ENCODE data around the gene CDH22. TPM values are rescaled to one million over a fixed set of nuclear protein-coding genes. Genes with fewer than 3 reads are reported as not detected.

The CDH22 gene
- total RNA-seq, 4 donors from 2014 or later = 0.26 to 1.2 (median 0.35) TPM

- in situ Hi-C loops (cut with MboI; ENCODE audit: low sequenced_read_pairs in 4 of 4) (no loop called here), intact Hi-C loops (cut with DNase I; ENCODE audit: low total_unique reads) (no loop called here)
- DNase-seq = peak; percentile 61 to 79
- Histone ChIP-seq H3K36me3 (no peaks in the 10 kb centered on the region), H3K4me1 (peaks cover 24 to 42% of the 10 kb centered on the region in 2 donors), H3K27me3 (peaks cover 0 to 3% (median 0%) of the 10 kb centered on the region in 3 donors), H3K27ac (peak overlapping the region; percentile 85 to 95 (median 94)), H3K9me3 (no peaks in the 10 kb centered on the region), H3K4me3 (no peak overlapping the region)
- TF ChIP-seq, protein P1, sequence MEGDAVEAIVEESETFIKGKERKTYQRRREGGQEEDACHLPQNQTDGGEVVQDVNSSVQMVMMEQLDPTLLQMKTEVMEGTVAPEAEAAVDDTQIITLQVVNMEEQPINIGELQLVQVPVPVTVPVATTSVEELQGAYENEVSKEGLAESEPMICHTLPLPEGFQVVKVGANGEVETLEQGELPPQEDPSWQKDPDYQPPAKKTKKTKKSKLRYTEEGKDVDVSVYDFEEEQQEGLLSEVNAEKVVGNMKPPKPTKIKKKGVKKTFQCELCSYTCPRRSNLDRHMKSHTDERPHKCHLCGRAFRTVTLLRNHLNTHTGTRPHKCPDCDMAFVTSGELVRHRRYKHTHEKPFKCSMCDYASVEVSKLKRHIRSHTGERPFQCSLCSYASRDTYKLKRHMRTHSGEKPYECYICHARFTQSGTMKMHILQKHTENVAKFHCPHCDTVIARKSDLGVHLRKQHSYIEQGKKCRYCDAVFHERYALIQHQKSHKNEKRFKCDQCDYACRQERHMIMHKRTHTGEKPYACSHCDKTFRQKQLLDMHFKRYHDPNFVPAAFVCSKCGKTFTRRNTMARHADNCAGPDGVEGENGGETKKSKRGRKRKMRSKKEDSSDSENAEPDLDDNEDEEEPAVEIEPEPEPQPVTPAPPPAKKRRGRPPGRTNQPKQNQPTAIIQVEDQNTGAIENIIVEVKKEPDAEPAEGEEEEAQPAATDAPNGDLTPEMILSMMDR (IDR thresholded peaks at IDR 0.05 in 4 of 5, conservative IDR thresholded peaks at IDR 0.05 in 1 of 5) = no peak
- TF ChIP-seq POLR2A (IDR thresholded peaks at IDR 0.05) = no peak
- peak; percentile 63 to 75 for ATAC-seq
Observed at GRCh38 chr20:46221256-46221833, 87.0 kb downstream of the CDH22 start.

DNA sequence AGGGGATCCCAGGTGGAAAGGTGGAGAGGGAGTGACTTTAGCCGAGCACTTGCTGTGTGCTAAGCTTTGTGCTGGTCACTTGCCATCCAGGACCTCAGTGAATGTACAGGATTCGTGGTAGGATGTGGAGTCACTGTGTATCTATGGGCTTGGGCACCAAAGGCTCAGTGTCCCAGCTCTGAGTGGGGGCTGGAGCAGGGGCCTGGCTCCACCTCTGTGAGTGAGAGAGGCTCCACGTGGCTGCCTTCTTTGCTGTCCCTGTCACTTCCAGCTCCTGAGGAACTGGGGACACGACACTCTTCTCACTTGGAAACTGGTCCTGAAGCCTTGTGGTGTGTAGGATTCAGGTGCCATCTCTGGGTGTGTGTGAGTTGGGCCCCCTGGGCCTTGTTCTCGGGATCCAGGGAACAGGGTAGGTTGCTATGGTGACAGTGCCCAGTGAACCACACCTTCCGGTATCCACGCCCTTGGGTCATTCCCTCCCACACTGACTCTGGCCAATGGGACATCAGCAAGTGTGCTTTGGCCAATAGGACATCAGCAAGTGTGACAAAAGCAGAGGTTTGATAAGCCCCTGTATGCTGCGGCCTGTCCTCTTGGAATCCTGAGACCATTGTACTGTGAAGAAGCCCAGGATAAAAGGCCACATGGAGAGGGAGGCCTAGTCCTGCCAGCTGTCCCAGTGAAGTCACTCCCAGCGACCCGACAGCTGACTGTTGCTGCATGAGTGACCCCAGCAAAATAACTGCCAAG, 87.7 kb downstream of the CDH22 start:
- peak overlapping the region; percentile 85 to 95 (median 94) for H3K27ac ChIP-seq
- TF ChIP-seq POLR2A (IDR thresholded peaks at IDR 0.05) = no peak
- peak; percentile 21 to 42 for ATAC-seq
- H3K4me3 ChIP-seq = no peak overlapping the region
- H3K27me3 ChIP-seq = no peaks in the 10 kb centered on the region
- H3K4me1 ChIP-seq = peaks cover 31 to 49% of the 10 kb centered on the region in 2 donors
- intact Hi-C loops (cut with DNase I; ENCODE audit: low total_unique reads) (no loop called here), in situ Hi-C loops (cut with MboI; ENCODE audit: low sequenced_read_pairs in 4 of 4) (no loop called here)
- H3K9me3 ChIP-seq = no peaks in the 10 kb centered on the region
- H3K36me3 ChIP-seq = no peaks in the 10 kb centered on the region
- peak in 1 of 2 donors; percentile 73 for DNase-seq

DNA sequence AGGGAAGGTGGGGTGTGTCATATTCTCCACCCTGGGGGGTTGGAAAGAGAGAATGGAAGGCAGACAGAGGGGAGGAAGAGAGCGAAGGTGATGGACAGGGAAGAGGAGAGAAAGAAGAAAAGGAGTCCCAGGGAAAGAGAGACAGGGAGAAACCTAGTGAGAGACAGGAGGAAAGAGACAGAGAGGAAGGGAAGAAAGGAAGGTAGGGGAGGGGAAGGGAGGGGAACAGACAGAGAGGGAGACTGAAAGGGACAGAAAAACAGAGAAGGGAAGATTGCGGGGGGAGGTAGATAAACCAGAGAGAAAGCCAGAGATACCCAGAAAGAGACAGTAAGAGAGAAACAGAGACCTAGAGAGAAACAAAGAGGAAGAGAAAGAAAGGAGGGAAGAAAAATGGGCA, 88.4 kb downstream of the CDH22 start:
- no peak overlapping the region for H3K4me3 ChIP-seq
- in situ Hi-C loops (cut with MboI; ENCODE audit: low sequenced_read_pairs in 4 of 4) = no loop called here
- DNase-seq = no peak
- intact Hi-C loops (cut with DNase I; ENCODE audit: low total_unique reads) = loop anchor here (10.0 kb wide), 1 partner anchor 125 kb away; no protein-coding TSS in a partner anchor
- peaks cover 32 to 56% of the 10 kb centered on the region in 2 donors for H3K4me1 ChIP-seq
- H3K27me3 ChIP-seq = no peaks in the 10 kb centered on the region
- H3K27ac ChIP-seq = no peak overlapping the region
- TF ChIP-seq POLR2A (IDR thresholded peaks at IDR 0.05) = no peak
- TF ChIP-seq, protein P1 (IDR thresholded peaks at IDR 0.05 in 4 of 5, conservative IDR thresholded peaks at IDR 0.05 in 1 of 5) = no peak
- no peaks in the 10 kb centered on the region for H3K9me3 ChIP-seq
- H3K36me3 ChIP-seq = no peaks in the 10 kb centered on the region
- ATAC-seq = no peak

GRCh38 chr20:46219190-46219589, 89.1 kb downstream of the CDH22 start:
- Histone ChIP-seq H3K27me3 (no peaks in the 10 kb centered on the region), H3K4me3 (no peak overlapping the region), H3K27ac (no peak overlapping the region), H3K9me3 (no peaks in the 10 kb centered on the region), H3K4me1 (peaks cover 37 to 61% of the 10 kb centered on the region in 2 donors), H3K36me3 (no peaks in the 10 kb centered on the region)
- TF ChIP-seq, protein P1 (IDR thresholded peaks at IDR 0.05 in 4 of 5, conservative IDR thresholded peaks at IDR 0.05 in 1 of 5) = no peak
- TF ChIP-seq POLR2A (IDR thresholded peaks at IDR 0.05) = no peak
- no peak for ATAC-seq
- intact Hi-C loops (cut with DNase I; ENCODE audit: low total_unique reads) = loop anchor here (10.0 kb wide), 1 partner anchor 126 kb away; no protein-coding TSS in a partner anchor
- no peak for DNase-seq
- in situ Hi-C loops (cut with MboI; ENCODE audit: low sequenced_read_pairs in 4 of 4) = no loop called here

GRCh38 chr20:46218656-46219055, 89.6 kb downstream of the CDH22 start:
- no peak for DNase-seq
- Histone ChIP-seq H3K4me1 (peaks cover 41 to 61% of the 10 kb centered on the region in 2 donors), H3K4me3 (no peak overlapping the region), H3K27ac (no peak overlapping the region), H3K27me3 (no peaks in the 10 kb centered on the region), H3K9me3 (no peaks in the 10 kb centered on the region), H3K36me3 (no peaks in the 10 kb centered on the region)
- TF ChIP-seq, protein P1 (IDR thresholded peaks at IDR 0.05 in 4 of 5, conservative IDR thresholded peaks at IDR 0.05 in 1 of 5) = no peak
- no peak for TF ChIP-seq POLR2A (IDR thresholded peaks at IDR 0.05)
- intact Hi-C loops (cut with DNase I; ENCODE audit: low total_unique reads) = loop anchor here (10.0 kb wide), 1 partner anchor 126 kb away; no protein-coding TSS in a partner anchor
- ATAC-seq = no peak
- in situ Hi-C loops (cut with MboI; ENCODE audit: low sequenced_read_pairs in 4 of 4) = no loop called here
